ENCODE measurements around the gene OXA1L. TPM values are rescaled to one million over a fixed set of nuclear protein-coding genes. Genes with fewer than 3 reads are reported as not detected.

OXA1L gene
- total RNA-seq, 1 experiment from 2014 or later = 110 TPM

Other genes with a start within 250 kb of the OXA1L start
- 151 and 160 TPM in 2 replicates for gene DAD1, start 177.5 kb upstream of the OXA1L start, total RNA-seq (2022)
- gene ABHD4, start 168.4 kb upstream of the OXA1L start, total RNA-seq (2022) = 64.5 and 73.5 TPM in 2 replicates
- gene OR6J1, start 122.3 kb upstream of the OXA1L start, total RNA-seq (2022) = 0.16 and 0.18 TPM in 2 replicates
- gene SLC7A7, start 48.7 kb downstream of the OXA1L start, total RNA-seq (2022) = 380 and 443 TPM in 2 replicates
- 149 TPM in 2 replicates for gene MRPL52, start 63.2 kb downstream of the OXA1L start, total RNA-seq (2022)
- 57.2 and 62.9 TPM in 2 replicates for gene MMP14, start 69.9 kb downstream of the OXA1L start, total RNA-seq (2022)
- gene LRP10, start 105.1 kb downstream of the OXA1L start, total RNA-seq (2022) = 29.6 and 34.0 TPM in 2 replicates
- gene REM2, start 116.5 kb downstream of the OXA1L start, total RNA-seq (2022) = 0.41 and 0.44 TPM in 2 replicates
- gene RBM23, start 152.5 kb downstream of the OXA1L start, total RNA-seq (2022) = 67.0 and 70.0 TPM in 2 replicates
- gene PRMT5, start 162.7 kb downstream of the OXA1L start, total RNA-seq (2022) = 107 and 111 TPM in 2 replicates
- 67.7 and 70.7 TPM in 2 replicates for gene HAUS4, start 190.4 kb downstream of the OXA1L start, total RNA-seq (2022)
- gene AJUBA, start 215.9 kb downstream of the OXA1L start, total RNA-seq (2022) = 184 and 211 TPM in 2 replicates
- gene C14orf93, start 243.5 kb downstream of the OXA1L start, total RNA-seq (2022) = 7.2 and 7.8 TPM in 2 replicates